ENCODE data around the gene LPCAT3. TPM values are rescaled to one million over a fixed set of nuclear protein-coding genes. Genes with fewer than 3 reads are reported as not detected.

The LPCAT3 gene
- polyA plus RNA-seq, 1 donor: 80.7 TPM

DNA sequence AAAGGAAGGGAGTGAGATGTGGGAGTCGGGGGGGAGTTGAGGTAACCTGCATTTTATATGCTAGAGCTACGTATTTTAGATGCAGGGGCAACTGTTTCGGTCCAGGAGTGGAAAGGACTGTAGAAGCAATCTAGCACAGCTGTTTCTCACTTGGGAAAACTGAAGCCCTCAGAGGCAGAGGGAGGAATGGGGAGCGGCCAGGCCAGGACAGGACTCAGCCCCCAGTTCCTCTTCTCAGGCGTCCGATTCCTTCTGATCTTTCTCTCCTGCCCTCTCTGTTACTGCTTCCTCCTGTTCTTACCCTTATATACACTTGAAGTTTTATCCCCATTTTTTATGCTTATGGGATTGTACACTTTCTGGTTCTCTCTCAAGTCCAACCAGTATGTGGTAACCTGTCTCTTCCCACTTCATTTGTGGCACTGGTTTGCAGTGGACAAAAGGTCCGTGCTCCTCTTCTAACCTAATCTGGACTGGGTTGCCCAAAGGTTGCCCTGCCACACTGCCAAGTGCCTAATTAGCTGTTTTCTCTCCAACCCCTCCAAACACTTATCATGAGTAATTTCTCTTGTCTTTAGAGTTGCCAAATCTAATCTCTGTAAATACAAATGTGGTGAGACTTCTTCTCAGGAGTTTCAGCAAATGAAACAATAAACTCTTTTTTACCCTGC lies 16.2 kb downstream of the LPCAT3 start:
- no peak for DNase-seq

DNA sequence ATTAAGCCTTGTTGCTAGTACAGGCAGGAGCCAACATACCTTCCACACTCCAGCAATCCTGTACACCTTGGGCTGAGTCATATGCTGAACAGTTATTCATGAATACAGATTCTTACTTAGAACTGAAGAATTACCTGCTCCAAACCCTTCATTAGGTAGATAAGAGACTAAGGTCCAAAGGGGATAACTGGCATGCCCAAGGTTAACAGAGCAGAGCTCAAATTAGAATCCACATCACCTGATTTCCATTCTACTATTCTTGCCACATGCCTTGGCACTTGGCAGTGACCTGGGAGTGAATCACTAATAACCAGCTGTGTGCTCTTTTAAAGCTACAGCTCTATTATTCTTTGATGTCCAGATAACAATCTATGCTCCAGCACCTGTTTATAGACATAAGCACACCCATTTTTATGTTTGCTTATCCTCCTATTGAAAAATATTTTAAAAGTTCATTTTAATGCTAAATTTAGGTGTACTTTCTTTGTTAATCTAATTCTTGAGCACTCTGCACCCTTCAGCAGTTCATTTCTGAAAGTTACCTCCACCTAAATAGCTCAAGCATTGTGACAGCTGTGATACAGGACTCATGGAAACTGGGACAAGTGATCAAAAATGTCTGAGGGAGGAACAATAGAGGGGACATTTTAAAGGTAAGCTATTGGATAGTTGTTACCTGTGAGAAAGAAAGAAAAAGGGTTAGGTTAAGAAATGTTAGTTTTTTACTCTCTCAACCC lies 19.4 kb downstream of the LPCAT3 start:
- DNase-seq: no peak

DNA sequence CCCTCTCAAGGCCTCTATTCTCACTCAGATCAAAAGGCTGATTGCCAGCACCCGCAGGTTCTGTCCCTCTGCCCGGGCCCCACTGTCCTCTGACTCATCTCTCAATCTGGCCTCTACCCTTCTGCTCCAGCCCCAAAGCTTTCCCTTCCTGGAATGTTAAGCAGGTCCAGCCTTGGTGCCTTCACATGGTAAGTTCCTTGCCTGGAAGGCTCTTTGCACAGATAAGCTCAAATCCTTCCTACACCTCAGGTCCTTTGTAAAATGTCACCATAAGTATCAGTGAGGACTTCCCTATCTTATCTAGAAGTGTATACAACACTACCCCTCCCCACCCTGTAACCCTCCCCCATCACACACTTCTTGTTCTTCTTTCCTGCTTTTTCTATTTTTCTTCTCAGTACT lies 22.2 kb downstream of the LPCAT3 start:
- DNase-seq: no peak

DNA sequence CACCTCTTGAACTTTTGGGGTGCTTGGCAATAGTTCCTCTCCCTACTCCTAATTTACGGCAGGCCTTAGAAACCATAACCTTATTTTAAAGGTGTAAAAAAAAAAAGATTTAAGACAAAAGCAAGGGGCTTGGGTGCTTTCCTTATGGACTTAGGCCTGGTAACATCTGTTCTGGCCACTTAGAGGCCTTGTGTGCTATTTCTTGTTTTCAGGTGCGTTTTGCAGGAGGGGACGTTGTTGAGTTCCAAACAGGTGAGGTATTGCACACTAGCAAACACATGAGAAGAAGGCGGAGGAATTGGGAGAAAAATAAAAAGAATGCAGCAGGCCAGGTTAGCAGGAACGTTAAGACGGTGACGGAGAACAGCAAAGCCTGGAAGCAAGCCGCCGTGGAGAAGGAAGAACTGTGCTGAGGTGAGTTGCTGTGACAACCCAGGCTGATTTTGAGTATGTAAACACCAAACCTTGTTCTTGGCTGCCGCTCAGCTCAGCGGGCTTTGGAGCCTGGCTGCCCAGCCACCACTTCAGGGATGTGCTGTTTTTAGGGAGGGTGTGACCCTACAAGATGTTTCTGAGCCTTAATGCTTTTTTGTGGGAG lies 30.2 kb downstream of the LPCAT3 start:
- no peak for DNase-seq

GRCh38 chr12:6982532-6982931 lies 35.7 kb downstream of the LPCAT3 start:
- DNase-seq: no peak

DNA sequence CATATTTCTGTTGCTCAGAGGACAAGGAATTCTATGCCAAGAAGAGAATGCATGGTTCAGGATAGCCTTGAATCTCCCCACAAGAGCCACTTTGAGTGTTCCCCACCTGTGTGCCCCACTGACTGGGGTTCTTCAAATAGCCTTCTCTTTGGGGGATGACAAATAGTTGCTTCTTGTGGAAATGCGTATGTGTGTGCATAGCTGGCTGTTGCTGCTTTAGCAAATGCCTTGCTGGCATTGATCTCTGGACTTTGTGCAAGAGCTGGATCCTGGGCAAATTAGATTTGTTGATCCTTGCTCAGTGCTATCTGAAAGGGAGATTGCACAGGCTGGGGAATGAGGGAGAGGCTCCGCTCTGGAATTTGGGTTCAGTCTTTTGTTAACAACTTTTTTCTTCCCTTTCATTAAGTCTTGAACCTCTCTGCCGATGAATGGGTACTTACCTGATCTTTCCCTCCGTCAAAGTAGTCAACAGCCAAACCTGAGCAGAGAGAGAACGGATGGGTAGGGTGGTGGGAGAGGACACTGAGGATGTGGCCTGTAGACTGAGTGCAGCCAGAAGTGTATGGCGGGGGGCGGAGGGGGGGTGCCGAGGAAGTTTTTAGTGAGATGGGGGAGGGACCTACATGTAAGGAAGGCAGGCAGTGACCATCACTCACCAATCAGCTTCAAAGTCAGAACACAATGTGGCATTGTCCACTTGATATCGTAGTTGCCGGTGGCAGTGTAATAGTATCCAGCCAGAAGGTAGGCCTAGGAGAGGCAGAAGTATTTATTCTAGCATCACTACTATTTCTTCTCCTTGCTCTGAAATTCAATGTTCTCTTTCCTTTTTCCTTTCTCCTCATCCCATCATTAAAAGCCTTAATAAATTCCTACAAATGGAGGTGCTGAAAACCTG lies 36.9 kb downstream of the LPCAT3 start:
- DNase-seq: no peak

- DNase-seq: no peak
Observed at GRCh38 chr12:6980740-6981139, 37.5 kb downstream of the LPCAT3 start.

DNA sequence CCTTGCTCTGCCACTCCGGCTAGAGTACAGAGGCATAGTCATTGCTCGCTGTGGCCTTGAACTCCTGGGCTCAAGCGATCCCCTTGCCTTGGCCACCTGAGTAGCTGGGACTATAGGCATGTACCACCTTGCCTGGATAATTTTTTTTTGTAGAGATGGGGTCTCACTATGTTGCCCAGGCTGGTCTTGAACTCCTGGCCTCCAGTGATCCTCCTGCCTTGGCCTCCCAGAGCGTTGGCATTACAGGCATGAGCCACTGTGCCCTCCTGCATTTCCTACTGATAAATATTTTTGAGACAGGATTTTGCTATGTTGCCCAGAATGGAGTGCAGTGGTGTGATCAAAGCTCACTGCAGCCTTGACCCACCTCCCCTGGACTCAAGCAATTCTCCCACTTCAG lies 38.2 kb downstream of the LPCAT3 start:
- no peak for DNase-seq

- DNase-seq: no peak
Observed at GRCh38 chr12:6979453-6979852, 38.8 kb downstream of the LPCAT3 start.

GRCh38 chr12:6979021-6979420 lies 39.3 kb downstream of the LPCAT3 start:
- no peak for DNase-seq

DNA sequence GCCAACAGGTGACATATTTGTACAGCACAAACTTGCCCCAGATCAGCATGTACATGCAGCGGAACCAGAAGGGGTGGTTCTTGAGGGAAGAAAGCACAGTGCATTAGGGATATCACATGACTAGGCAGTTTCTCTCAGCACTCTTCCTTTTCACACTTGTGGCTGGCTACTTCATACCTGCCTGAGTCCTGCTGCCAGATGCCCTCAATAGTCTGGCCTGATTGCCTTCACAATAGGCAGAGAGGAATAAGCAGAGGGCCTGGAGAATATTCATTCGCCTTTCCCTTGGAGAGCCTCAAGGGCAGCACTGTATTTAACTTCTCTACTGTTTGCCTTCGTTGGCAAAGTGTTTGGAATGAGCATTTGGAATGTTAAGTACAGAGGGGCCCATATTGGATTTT lies 39.7 kb downstream of the LPCAT3 start:
- no peak for DNase-seq

GRCh38 chr12:6978188-6978587 lies 40.1 kb downstream of the LPCAT3 start:
- no peak for DNase-seq

- DNase-seq: no peak
Observed at GRCh38 chr12:6977653-6978052, 40.6 kb downstream of the LPCAT3 start.

DNA sequence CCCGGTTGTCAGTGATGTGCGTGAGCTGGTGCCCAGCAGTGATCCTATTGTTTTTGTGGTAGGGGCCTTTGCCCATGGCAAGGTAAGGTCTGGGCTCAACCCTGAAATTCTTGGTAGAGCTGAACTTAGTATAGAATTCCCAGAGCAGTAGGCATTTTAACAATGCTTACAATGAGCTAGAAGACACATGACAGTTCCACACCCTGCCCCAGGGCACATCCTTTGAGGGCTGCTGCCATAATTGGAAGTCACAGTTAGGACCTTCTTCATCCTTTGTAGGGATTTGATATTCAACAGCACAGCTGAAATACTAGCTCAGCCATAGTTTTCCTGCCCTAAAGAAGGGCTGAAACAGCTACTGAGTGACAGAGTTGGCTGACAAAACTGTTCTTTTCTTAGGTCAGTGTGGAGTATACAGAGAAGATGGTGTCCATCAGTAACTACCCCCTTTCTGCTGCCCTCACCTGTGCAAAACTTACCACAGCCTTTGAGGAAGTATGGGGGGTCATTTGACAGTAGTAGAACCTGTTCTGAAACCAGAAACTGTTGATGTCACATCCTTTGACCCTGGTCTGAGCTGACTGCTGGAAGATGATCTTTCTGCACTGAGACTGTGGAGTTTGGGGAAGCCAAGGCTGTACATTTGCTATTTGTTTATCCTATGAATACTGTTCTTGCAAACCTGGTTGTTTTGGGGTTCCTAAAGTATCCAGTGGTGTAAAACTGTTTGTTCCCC lies 42.8 kb downstream of the LPCAT3 start:
- DNase-seq: no peak

DNA sequence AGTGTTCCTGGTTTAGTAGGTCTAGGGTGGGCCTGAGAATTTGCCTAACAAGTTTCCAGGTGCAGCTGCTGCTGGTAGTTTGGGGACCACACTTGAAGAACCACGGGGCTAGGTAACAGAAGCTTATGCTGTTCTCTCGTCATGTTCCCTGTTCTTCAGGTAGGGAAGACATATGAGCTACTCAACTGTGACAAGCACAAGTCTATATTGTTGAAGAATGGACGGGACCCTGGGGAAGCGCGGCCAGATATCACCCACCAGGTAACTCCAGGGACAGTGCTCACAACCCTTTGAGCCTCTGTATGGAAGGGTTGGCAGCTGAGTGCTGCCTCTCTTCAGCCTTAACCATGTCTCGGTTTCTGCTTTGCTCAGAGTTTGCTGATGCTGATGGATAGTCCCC lies 44.1 kb downstream of the LPCAT3 start:
- no peak for DNase-seq

- no peak for DNase-seq
Observed at GRCh38 chr12:6970096-6970527, 48.2 kb downstream of the LPCAT3 start.

DNA sequence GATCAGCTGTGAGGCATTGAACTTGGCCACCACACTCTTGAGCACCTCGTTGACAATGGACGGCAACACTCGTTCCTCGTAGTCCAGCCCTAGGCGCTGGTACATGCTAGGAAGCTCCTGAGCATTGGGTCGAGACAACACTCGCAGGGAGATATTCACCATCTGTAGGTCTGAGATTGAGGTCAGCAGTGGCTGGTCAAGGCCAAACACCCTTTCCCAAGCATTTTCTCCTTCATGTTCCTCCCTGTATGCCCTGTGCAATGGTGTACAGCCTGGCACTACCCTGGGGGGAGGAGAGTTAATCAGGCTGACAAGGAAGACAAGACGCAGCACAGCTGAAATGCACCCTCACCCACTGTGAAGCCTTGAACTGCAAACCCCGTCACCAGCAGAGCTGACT lies 49.9 kb downstream of the LPCAT3 start:
- no peak for DNase-seq

- DNase-seq: no peak
Observed at GRCh38 chr12:6967651-6968100, 50.6 kb downstream of the LPCAT3 start.

- no peak for DNase-seq
Observed at GRCh38 chr12:6966351-6966750, 51.9 kb downstream of the LPCAT3 start.

DNA sequence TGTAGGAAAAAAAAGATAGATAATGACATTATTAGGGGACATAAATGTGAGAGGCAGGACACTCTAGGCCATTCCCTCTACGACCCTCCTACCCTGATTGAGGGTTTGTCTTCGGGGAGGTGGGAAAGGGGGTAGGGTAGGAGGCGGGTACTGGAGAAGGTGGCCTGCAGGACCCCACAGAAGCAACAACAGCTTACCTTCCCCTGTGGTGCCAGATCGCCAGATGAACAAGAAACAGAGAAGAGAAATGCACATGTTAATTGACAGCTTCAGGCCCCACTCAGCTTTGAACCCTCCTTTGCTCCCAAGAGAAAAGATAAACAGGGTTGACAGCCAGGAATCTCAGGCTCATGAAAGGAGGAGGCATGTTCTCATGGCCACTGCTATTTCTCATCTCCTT lies 52.6 kb downstream of the LPCAT3 start:
- DNase-seq: no peak

DNA sequence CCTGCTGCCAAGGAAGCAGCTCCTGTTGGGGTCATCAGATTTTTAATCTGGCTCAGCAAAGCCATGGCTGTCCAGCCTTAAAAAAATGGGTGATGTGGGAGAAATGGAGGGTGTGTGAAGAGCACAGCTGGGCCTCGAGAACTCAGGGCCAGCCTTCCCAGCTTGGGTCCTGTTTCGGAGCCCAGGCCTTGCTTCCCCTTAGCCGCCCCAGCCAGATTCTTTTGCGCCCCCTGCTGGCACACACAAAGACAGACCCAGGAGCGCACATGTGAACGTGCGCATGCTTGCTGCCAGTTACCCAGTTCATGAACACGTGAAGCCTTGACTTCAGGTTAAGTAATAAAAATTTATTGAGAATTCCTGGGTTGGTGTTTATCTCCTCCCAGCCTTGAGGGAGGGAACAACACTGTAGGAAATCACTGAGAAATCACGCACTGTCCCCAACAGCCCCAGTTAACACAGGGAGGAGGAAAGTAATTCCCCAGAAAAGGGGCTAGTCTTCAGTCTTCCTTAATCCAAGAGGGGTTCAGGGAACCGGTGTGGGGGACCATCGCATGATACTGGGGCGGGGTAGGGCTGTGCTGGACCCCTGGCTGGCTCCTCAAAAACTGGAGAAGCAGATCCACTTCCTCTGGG lies 53.1 kb downstream of the LPCAT3 start:
- DNase-seq: peak; percentile 85

Measured in left kidney (tissue), 2 donors.